ENCODE data around the gene TMEM255A. TPM values are rescaled to one million over a fixed set of nuclear protein-coding genes. Genes with fewer than 3 reads are reported as not detected.

The TMEM255A gene
- total RNA-seq, 1 experiment from 2014 or later: 0.31 TPM

DNA sequence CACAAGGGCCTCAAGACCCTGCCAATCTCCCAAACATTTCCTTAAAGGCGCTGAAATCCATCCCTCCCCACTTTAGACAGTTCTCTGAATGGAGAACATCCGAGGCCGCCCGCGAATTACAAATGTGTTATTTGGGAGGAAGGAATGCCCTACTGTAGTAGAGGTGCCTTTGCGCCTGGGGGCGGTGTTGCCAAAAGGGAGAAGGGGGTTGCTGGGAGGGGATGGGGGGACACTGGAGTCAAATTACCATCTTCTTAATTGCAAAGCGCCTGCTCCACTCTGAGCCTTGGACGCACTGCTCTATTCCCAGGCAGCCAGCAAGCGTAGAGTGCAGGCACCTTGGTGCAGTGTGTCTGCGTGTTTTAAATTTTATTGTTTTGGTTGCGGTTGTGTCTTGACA lies 2.7 kb downstream of the TMEM255A start:
- DNase-seq (ENCODE audit: low read depth, low spot score) (no peak), ATAC-seq (no peak)
- Histone ChIP-seq H3K9me3 (ENCODE audit: control insufficient read depth, insufficient read depth, low read depth, low read length) (no peaks in the 10 kb centered on the region), H3K27me3 (ENCODE audit: control insufficient read depth, insufficient read depth, low read length) (peaks cover 28% of the 10 kb centered on the region), H3K4me3 (ENCODE audit: low read depth in 2 of 2, low read length in 2 of 2) (no peak overlapping the region), H3K36me3 (ENCODE audit: control insufficient read depth, insufficient read depth, low read length) (no peaks in the 10 kb centered on the region), H3K4me1 (ENCODE audit: control insufficient read depth, insufficient read depth, low read length) (peaks cover 13% of the 10 kb centered on the region), H3K27ac (ENCODE audit: low read length) (no peak overlapping the region)
- intact Hi-C loops (cut with micrococcal nuclease; ENCODE audit: unreplicated experiment): loop anchor here (10.0 kb wide), 1 partner anchor 54 kb away; the partner anchor contains the start of gene ZBTB33
- POLR2A ChIA-PET: no interaction called here
- TF ChIP-seq, protein P1, sequence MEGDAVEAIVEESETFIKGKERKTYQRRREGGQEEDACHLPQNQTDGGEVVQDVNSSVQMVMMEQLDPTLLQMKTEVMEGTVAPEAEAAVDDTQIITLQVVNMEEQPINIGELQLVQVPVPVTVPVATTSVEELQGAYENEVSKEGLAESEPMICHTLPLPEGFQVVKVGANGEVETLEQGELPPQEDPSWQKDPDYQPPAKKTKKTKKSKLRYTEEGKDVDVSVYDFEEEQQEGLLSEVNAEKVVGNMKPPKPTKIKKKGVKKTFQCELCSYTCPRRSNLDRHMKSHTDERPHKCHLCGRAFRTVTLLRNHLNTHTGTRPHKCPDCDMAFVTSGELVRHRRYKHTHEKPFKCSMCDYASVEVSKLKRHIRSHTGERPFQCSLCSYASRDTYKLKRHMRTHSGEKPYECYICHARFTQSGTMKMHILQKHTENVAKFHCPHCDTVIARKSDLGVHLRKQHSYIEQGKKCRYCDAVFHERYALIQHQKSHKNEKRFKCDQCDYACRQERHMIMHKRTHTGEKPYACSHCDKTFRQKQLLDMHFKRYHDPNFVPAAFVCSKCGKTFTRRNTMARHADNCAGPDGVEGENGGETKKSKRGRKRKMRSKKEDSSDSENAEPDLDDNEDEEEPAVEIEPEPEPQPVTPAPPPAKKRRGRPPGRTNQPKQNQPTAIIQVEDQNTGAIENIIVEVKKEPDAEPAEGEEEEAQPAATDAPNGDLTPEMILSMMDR (IDR thresholded peaks at IDR 0.05): no peak
- TF ChIP-seq SIN3A (IDR thresholded peaks at IDR 0.05; ENCODE audit: borderline replicate concordance, insufficient read depth, low read depth, low read length) (no peak), TCF7L2 (IDR thresholded peaks at IDR 0.05; ENCODE audit: low read depth, low read length) (no peak), POLR2AphosphoS5 (IDR thresholded peaks at IDR 0.05; ENCODE audit: low read depth, low read length) (no peak)
- TF ChIP-seq, protein P2, sequence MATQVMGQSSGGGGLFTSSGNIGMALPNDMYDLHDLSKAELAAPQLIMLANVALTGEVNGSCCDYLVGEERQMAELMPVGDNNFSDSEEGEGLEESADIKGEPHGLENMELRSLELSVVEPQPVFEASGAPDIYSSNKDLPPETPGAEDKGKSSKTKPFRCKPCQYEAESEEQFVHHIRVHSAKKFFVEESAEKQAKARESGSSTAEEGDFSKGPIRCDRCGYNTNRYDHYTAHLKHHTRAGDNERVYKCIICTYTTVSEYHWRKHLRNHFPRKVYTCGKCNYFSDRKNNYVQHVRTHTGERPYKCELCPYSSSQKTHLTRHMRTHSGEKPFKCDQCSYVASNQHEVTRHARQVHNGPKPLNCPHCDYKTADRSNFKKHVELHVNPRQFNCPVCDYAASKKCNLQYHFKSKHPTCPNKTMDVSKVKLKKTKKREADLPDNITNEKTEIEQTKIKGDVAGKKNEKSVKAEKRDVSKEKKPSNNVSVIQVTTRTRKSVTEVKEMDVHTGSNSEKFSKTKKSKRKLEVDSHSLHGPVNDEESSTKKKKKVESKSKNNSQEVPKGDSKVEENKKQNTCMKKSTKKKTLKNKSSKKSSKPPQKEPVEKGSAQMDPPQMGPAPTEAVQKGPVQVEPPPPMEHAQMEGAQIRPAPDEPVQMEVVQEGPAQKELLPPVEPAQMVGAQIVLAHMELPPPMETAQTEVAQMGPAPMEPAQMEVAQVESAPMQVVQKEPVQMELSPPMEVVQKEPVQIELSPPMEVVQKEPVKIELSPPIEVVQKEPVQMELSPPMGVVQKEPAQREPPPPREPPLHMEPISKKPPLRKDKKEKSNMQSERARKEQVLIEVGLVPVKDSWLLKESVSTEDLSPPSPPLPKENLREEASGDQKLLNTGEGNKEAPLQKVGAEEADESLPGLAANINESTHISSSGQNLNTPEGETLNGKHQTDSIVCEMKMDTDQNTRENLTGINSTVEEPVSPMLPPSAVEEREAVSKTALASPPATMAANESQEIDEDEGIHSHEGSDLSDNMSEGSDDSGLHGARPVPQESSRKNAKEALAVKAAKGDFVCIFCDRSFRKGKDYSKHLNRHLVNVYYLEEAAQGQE (IDR thresholded peaks at IDR 0.05; ENCODE audit: insufficient read depth in 1 of 2, low read depth in 2 of 2, low read length in 1 of 2): no peak
- BruUV-seq (replicated peaks): no TSS peak
- CTCF ChIA-PET: interaction anchor here (0.6 kb wide), 2 partner anchors 23 to 192 kb away, joined by 4 to 9 read pairs; no protein-coding TSS in a partner anchor
- in situ Hi-C loops (cut with HindIII; ENCODE audit: low pct_unique_long_range_greater_than_20kb, low sequenced_read_pairs): no loop called here

DNA sequence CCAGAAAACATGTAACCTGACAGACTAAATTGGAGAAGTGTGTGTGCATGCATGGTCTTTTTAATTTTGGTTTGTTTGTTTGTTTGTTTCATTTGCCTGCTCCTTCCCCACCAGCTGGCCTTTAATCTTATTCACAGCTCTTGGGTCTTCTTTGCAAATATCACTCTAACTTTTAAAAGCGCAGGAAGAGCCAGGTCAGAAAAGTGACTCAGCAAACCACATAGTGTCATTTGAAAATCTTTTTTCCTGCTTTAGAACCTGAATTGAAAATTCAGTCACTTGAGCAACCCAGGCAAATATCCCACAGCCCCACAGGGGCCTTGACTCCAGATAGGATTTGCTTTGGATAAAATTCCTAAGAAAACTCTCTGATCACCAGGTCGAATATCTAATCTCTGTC lies 4.6 kb downstream of the TMEM255A start:
- intact Hi-C loops (cut with micrococcal nuclease; ENCODE audit: unreplicated experiment): loop anchor here (10.0 kb wide), 1 partner anchor 52 kb away; the partner anchor contains the start of gene ZBTB33
- H3K27ac ChIP-seq (ENCODE audit: low read length): no peak overlapping the region
- BruUV-seq (replicated peaks): no TSS peak
- peaks cover 23% of the 10 kb centered on the region for H3K27me3 ChIP-seq (ENCODE audit: control insufficient read depth, insufficient read depth, low read length)
- POLR2A ChIA-PET: no interaction called here
- H3K36me3 ChIP-seq (ENCODE audit: control insufficient read depth, insufficient read depth, low read length): no peaks in the 10 kb centered on the region
- in situ Hi-C loops (cut with HindIII; ENCODE audit: low pct_unique_long_range_greater_than_20kb, low sequenced_read_pairs): no loop called here
- no peak for ATAC-seq
- peaks cover 13% of the 10 kb centered on the region for H3K4me1 ChIP-seq (ENCODE audit: control insufficient read depth, insufficient read depth, low read length)
- no peak overlapping the region for H3K4me3 ChIP-seq (ENCODE audit: low read depth in 2 of 2, low read length in 2 of 2)
- no peaks in the 10 kb centered on the region for H3K9me3 ChIP-seq (ENCODE audit: control insufficient read depth, insufficient read depth, low read depth, low read length)
- CTCF ChIA-PET: no interaction called here
- no peak for TF ChIP-seq POLR2AphosphoS5 (IDR thresholded peaks at IDR 0.05; ENCODE audit: low read depth, low read length)
- TF ChIP-seq, protein P2 (IDR thresholded peaks at IDR 0.05; ENCODE audit: insufficient read depth in 1 of 2, low read depth in 2 of 2, low read length in 1 of 2): no peak
- TF ChIP-seq TCF7L2 (IDR thresholded peaks at IDR 0.05; ENCODE audit: low read depth, low read length): no peak
- DNase-seq (ENCODE audit: low read depth, low spot score): no peak

All from Panc1 (cell line).